Stimulated activated CD4-positive, alpha-beta T cell treated with anti-CD3 and anti-CD28 coated beads, Interleukin-1b, Interleukin-23, amount 100 ng/mL, for 24 hours (primary cell): ENCODE data around the gene KRTAP5-10.
"Not testable (repeated sequence)": the region's sequence is repeated elsewhere in the genome, so short reads cannot be mapped to it uniquely, and the experiment has no call there.

Experiments used
- DNase-seq, 4 experiments: peaks; one replicate each; pipeline ENCODE4 v3.0.0-alpha.2; 2020; ENCODE audit warnings: low read depth in 4 of 4, low spot score in 1 of 4

KRTAP5-10 gene

GRCh38 chr11:71571101-71571850 is 5.9 kb downstream of the KRTAP5-10 start:
- DNase-seq: not testable (repeated sequence)

DNA sequence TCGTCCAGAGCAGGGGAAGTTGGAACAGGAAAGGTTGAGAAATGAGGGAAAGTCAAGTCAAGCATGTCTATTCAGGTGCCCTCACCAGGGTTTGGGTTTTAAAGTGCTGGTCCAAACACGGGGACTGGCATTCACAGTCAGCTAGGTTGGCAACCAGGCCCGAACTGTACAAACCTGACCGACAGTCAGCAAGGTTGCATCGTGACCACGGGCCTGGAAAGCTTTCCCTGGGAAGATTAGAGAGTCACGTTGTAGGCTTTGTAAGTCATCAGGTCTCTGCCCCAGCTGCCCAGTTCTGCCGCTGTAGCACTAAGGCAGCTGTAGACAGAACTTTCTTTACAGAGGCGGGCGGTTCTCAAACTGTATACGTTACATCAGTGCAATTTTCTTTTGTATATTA is 7.4 kb downstream of the KRTAP5-10 start:
- DNase-seq: no peak

GRCh38 chr11:71574418-71574817 is 9.1 kb downstream of the KRTAP5-10 start:
- DNase-seq: no peak

DNA sequence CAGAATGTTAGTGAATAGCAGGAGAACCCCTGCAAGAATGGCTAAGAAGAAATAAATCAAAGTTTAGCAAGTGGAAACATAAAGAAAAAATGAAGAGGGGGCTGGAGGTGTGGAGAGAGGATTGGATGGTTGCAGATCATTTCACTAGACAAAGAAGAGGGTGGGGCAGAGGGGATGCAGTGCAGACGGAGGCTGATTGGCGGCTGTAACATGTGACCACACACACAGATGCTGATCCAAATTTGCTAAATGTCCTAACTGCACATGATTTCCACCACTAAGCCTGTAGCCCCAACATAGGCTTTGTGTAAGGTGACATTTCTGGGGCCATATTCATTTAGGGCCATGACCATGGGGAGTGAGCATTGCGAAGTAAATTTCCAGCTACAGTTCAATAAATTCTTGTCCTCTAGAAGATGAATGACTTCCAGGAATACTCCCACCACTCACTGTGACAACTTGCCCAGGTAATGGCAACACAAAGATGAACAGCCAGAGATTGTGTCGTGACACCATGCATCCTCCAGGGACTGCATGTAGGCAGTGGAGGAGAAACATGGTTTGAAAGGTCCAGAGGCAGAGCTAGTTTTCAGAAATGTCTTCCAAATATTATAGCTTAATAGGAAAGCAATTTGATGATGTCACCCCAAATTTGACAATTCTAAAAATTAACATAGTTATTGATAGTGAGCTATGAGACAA is 10.5 kb downstream of the KRTAP5-10 start:
- no peak for DNase-seq

- not testable (repeated sequence) for DNase-seq
These were observed 11.5 kb downstream of the KRTAP5-10 start for GRCh38 chr11:71576688-71577465.

DNA sequence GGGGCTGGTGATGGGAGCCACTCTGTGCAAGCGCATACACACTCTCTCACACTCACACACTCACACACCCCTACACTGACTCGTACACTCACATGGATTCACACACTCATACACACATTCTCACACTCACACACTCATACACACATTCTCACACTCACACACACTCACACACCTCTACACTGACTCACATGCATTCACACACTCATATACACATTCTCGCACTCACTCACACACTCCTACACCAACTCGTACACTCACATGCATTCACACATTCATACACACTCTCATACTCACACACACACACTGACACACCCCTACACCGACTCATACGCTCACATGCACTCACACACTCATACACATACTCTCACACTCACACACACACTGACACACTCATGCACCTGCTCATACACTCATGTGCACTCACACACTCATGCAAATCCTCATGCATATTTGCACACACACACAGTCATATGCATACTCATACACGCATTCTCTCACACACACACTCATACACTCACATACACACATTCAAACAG is 12.2 kb downstream of the KRTAP5-10 start:
- no peak for DNase-seq

- DNase-seq: not testable (repeated sequence)
These were observed 14.2 kb downstream of the KRTAP5-10 start for GRCh38 chr11:71579513-71579912.

DNA sequence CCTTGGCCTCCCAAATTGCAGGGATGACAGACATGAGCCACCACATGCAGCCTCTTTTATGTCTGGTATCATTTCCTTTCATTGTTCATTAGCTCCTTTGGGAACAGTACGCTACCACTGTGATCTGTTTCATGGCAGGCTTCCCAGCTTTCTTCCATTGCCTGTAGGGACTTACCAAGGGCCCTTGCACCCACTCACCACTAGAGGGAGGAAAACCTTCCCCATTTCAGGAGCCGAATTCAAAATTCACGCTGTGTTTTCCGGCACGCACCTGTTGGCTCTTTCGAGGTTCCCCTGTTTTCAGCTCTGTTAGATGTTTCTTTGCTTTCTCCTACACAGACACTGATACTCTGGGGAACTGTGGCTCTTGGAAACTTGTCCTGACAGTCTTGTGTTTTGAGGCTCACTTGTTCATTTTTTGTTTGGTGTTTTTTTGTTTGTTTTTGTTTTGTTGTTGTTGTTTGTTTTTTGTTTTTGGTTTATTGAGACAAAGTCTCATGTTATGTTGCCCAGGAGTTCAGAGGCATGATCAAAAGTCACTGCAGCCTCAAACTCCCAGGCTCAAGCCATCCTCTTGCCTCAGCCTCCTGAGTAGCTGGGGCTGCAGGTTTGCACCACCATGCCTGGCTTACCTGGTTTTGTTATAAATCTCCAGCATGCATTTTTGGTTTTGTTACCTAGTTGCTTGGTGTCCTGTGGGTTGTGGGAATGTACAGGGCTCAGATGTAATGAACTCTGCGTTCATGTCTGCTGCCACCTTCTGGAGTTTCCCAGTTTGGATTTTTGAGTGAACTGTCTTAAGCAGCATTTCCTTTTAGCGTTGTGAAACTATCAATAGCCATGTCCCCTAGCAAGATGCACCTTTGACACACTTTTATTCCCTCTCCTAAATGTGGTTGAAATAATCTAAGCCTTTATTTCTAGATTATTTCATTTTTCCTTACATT is 15.0 kb downstream of the KRTAP5-10 start:
- DNase-seq: no peak

DNA sequence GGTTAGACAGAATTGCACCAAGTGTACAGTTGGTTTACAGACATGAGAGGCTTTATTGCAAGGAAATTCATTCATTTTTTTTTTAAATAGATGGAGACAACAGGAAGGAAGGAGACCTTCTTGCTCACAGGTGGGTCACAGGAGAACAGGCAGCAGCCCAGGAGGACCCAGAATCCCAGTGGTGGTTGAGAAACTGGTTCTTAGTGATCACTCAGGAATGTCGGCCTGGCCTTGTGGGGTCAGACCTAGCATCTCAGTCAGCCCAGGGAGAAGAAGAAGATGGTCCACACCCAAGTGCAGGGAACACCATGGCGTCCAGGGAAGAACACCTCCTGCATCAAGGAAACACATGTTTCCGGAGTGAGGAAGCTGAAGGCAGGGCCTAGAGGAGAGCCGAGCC is 16.5 kb downstream of the KRTAP5-10 start:
- no peak for DNase-seq

GRCh38 chr11:71582309-71582895 is 17.0 kb downstream of the KRTAP5-10 start, which contains the start of gene KRTAP5-11:
Gene KRTAP5-11 (minus strand): TSS chr11:71582875. CDS start chr11:71582837, 38 bp downstream.
- no peak for DNase-seq

GRCh38 chr11:71582969-71583368 is 17.6 kb downstream of the KRTAP5-10 start:
- not testable (repeated sequence) for DNase-seq

DNA sequence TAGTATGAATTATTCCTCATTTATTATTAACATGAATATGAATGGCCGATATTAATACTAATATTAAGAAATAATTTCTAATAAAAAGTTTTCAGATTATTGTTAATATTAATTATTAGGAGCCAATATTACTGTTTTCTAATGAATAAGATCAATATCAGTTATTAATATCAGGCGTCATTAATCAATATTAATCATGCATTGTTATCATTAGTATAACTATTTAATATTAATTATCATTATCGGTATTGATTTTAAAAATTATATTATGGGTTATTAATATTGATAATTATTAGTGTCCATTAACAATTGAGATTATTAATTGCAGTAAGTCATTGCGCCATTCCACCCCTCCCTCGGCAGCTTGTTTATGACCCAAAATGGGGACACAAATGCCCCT is 20.3 kb downstream of the KRTAP5-10 start:
- not testable (repeated sequence) for DNase-seq

DNA sequence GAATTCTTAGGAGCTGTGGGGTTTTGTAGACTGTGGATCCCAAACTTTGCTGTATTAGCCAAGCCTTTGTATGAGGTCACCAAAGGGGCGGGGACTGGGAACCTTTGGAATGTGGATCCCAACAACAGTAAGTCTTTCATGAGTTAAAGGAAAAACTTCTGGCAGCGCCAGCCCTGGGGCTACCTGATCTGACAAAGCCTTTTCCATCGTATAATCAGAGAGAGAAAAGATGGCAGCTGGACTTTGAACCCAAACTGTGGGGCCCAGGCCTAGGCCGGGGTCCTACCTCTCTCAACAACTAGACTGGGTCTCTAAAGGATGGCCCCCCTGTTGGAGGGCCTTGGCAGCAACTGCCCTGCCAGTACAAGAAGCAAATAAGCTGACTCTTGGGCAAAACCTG is 23.0 kb downstream of the KRTAP5-10 start:
- DNase-seq: not testable (repeated sequence)

- DNase-seq: peak; percentile 21 to 60 (median 43)
These were observed 23.6 kb downstream of the KRTAP5-10 start for GRCh38 chr11:71588822-71589545.

DNA sequence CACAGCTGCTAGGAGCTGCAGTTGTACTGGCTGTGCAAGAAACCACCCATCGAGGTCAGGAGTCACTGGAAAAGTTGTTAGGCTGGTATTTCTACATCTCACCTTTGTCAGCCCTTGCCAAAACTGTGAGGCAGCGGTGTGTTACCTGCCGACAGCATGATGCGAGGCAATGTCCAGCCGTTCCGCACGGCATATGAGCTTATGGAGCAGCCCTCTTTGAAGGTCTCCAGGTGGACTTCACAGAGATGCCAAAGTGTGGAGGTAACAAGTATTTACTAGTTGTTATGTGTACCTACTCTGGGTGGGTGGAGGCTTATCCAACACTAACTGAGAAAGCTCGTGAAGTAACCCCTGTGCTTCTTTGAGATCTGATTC is 24.2 kb downstream of the KRTAP5-10 start:
- not testable (repeated sequence) for DNase-seq

DNA sequence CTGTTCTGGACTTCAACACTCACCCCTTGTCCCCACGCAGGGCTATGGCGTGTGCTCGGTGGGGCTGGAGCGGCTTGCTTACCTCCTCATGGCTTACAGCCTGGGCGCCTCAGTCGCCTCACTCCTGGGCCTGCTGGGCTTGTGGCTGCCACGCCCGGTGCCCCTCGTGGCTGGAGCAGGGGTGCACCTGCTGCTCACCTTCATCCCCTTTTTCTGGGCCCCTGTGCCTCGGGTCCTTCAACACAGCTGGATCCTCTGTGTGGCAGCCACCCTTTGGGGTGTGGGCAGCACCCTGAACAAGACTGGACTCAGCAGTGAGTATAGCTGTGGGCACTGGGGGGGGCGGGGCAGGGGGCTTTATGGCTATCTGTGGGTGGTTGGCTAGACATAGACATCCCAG is 37.9 kb downstream of the KRTAP5-10 start:
- DNase-seq: not testable (repeated sequence)

GRCh38 chr11:71604798-71605488 is 39.6 kb downstream of the KRTAP5-10 start:
- not testable (repeated sequence) for DNase-seq

DNA sequence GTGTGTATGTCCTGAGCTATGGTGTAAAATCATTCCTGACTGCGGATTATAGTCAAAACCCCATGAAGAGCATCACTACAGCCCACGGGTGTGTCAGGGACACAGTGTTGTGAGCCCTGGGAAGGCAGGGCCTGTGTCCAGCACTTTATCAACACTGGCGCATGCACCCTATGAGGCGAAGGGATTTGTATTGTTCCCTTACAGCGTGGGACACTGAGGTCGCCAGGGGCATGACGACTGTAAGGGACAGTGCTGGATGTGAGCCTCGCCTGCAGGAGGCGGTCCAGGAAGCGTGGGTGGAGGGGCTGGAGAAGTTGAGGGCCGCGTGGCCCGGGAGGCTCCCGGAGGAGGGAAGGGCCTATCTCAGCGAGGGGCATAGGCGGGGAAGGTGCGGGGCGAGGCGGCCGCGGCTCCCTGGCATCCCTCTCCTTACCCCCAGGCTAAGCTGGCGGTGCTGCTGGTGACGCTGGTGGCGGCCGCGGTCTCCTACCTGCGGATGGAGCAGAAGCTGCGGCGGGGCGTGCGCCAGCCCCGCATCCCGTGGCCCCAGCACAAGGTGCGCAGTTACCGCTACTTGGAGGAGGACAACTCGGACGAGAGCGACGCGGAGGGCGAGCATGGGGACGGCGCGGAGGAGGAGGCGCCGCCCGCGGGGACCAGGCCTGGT is 41.6 kb downstream of the KRTAP5-10 start:
- DNase-seq: not testable (repeated sequence)
